ENCODE results near the gene SCN5A.

SCN5A gene

DNA sequence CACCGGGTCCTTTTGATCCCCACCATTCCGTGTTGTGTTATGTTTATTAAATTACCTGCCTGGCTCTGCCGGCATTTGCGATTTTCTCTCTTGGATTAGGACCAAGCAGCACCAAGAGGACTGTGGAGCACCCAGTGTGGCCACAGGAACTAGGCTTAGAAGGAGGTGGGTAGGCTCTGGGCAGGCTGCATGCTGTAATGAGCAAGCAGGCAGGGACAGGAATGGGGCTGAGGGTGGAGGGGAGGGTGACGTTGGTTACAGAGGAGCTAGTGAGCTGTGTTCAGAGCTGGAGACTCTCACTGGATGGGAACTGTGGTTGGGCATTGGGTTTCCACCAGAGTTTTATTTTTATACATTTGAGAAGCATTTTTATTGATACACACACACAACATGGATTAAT, 7.9 kb upstream of the SCN5A start:
- POLR2A ChIA-PET (ENCODE audit: low non-redundant PET) = no interaction called here

GRCh38 chr3:38655708-38656300, 6.3 kb upstream of the SCN5A start:
- TF ChIP-seq, protein P1, sequence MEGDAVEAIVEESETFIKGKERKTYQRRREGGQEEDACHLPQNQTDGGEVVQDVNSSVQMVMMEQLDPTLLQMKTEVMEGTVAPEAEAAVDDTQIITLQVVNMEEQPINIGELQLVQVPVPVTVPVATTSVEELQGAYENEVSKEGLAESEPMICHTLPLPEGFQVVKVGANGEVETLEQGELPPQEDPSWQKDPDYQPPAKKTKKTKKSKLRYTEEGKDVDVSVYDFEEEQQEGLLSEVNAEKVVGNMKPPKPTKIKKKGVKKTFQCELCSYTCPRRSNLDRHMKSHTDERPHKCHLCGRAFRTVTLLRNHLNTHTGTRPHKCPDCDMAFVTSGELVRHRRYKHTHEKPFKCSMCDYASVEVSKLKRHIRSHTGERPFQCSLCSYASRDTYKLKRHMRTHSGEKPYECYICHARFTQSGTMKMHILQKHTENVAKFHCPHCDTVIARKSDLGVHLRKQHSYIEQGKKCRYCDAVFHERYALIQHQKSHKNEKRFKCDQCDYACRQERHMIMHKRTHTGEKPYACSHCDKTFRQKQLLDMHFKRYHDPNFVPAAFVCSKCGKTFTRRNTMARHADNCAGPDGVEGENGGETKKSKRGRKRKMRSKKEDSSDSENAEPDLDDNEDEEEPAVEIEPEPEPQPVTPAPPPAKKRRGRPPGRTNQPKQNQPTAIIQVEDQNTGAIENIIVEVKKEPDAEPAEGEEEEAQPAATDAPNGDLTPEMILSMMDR (conservative IDR thresholded peaks at IDR 0.05; ENCODE audit: low read depth) = peak; percentile 30; the same call in 1 of the 2 replicates
- CTCF ChIA-PET = interaction anchor here (0.6 kb wide), 2 partner anchors 134 to 719 kb away, joined by 3 to 4 read pairs; no protein-coding TSS in a partner anchor
- DNase-seq (ENCODE audit: low spot score) = peak; percentile 15

More for the DNA sequence above, 7.9 kb upstream of the SCN5A start:
- CTCF ChIA-PET = no interaction called here
- H3K27ac ChIP-seq = no peak overlapping the region
- no peak for DNase-seq (ENCODE audit: low spot score)
- TF ChIP-seq, protein P1 (conservative IDR thresholded peaks at IDR 0.05; ENCODE audit: low read depth) = no peak

GRCh38 chr3:38653685-38654537, 4.4 kb upstream of the SCN5A start:
- no peak overlapping the region for H3K27ac ChIP-seq
- ChIA-PET POLR2A (ENCODE audit: low non-redundant PET) (no interaction called here), CTCF (interaction anchor here (1.0 kb wide), 1 partner anchor 132 kb away, joined by 3 read pairs; no protein-coding TSS in a partner anchor)
- TF ChIP-seq, protein P1 (conservative IDR thresholded peaks at IDR 0.05; ENCODE audit: low read depth) = no peak
- no peak for DNase-seq (ENCODE audit: low spot score)

More at GRCh38 chr3:38655708-38656300, 6.3 kb upstream of the SCN5A start:
- POLR2A ChIA-PET (ENCODE audit: low non-redundant PET) = no interaction called here
- no peak overlapping the region for H3K27ac ChIP-seq

- CTCF ChIA-PET = interaction anchor here (1.1 kb wide), 1 partner anchor 133 kb away, joined by 3 read pairs; no protein-coding TSS in a partner anchor
- no peak for DNase-seq (ENCODE audit: low spot score)
- POLR2A ChIA-PET (ENCODE audit: low non-redundant PET) = no interaction called here
- TF ChIP-seq, protein P1 (conservative IDR thresholded peaks at IDR 0.05; ENCODE audit: low read depth) = no peak
- H3K27ac ChIP-seq = no peak overlapping the region
Measured at GRCh38 chr3:38652934-38653333, 3.4 kb upstream of the SCN5A start.

GRCh38 chr3:38651153-38651789, 1.8 kb upstream of the SCN5A start:
- DNase-seq (ENCODE audit: low spot score) = peak; percentile 34
- TF ChIP-seq, protein P1 (conservative IDR thresholded peaks at IDR 0.05; ENCODE audit: low read depth) = peak; percentile 78
- POLR2A ChIA-PET (ENCODE audit: low non-redundant PET) = no interaction called here
- H3K27ac ChIP-seq = no peak overlapping the region
- CTCF ChIA-PET = interaction anchor here (0.6 to 2.0 kb wide), 7 partner anchors 108 to 867 kb away, joined by 3 to 9 read pairs (median 3); no protein-coding TSS in a partner anchor

All from RWPE1 (cell line).